ENCODE results near the gene NRIP2.
A peak's percentile ranks its signal among the peaks of the same experiment; 100 is the strongest.

NRIP2 gene

GRCh38 chr12:2804393-2805142, 30.3 kb downstream of the NRIP2 start:
- no peak for DNase-seq

- DNase-seq = no peak
These were observed 31.0 kb downstream of the NRIP2 start for GRCh38 chr12:2803635-2804392.

- no peak for DNase-seq
These were observed 33.6 kb downstream of the NRIP2 start for GRCh38 chr12:2801044-2801783.

DNA sequence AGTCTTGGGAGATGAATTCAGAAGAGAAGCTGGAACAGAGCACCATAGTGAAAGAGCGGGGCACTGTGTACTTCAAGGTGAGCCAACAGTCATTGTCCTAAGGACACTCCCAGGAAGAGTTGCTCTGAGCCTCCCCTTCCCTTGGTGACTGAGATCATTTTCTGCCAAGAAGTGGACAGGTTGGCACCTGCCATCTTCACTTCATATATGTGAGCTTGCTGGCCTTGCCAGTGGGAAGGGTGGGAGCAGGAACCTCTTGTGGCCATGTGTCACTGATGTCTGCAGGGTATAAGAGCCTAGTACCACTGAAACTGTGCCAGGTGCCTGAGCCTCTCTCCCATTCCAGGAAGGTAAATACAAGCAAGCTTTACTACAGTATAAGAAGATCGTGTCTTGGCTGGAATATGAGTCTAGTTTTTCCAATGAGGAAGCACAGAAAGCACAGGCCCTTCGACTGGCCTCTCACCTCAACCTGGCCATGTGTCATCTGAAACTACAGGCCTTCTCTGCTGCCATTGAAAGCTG, 34.7 kb downstream of the NRIP2 start:
- DNase-seq = no peak

GRCh38 chr12:2797721-2798418, 37.0 kb downstream of the NRIP2 start:
- no peak for DNase-seq

DNA sequence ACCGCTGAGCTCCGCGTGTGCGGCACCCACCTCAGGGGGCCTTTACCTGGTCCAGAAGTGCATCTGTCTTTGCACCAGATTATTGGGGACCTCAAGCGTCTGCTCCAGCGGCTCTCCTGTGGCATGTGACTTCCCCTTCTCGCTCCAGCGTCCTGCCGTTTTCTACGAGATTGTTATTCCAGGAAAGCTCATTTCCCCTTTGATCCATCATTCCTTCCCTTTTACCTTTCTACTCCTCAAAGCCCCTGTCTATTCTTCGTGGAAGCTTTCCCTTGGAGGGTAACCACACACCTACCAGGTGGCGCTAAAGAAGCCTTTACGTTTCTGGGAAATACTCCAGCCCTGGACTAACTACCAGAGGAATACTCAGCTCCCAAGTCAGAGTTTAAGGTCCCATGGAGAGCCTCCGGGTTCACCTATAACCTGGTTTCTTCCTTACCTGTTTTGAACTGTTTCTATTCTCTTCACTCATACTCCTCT, 38.6 kb downstream of the NRIP2 start:
- peak; percentile 49 for DNase-seq

- peak; percentile 58 for DNase-seq
These were observed 39.3 kb downstream of the NRIP2 start for GRCh38 chr12:2795291-2796186.

GRCh38 chr12:2794736-2795289, 40.0 kb downstream of the NRIP2 start, which contains the start of gene FKBP4:
FKBP4 (plus strand) TSS chr12:2794970; CDS start chr12:2795140, 170 bp downstream.
- peak; percentile 71 for DNase-seq

- no peak for DNase-seq
These were observed 40.6 kb downstream of the NRIP2 start for GRCh38 chr12:2794191-2794735.

DNA sequence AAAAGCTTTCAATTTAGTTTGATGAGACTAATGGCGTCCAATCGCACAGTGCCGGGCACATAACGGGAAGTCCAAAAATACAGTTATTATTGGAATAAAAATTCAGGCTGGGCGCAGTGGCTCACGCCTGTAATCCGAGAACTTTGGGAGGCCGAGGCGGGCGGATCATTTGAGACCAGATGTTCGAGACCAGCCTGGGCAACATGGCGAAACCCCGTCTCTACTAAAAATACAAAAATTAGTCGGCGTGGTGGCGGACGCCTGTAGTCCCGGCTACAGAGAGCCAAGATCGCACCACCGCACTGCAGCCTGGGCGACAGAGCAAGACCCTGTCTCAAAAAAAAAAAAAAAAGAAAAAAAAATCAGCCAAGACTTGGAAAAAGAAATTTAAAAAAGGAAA, 41.3 kb downstream of the NRIP2 start:
- DNase-seq = no peak

DNA sequence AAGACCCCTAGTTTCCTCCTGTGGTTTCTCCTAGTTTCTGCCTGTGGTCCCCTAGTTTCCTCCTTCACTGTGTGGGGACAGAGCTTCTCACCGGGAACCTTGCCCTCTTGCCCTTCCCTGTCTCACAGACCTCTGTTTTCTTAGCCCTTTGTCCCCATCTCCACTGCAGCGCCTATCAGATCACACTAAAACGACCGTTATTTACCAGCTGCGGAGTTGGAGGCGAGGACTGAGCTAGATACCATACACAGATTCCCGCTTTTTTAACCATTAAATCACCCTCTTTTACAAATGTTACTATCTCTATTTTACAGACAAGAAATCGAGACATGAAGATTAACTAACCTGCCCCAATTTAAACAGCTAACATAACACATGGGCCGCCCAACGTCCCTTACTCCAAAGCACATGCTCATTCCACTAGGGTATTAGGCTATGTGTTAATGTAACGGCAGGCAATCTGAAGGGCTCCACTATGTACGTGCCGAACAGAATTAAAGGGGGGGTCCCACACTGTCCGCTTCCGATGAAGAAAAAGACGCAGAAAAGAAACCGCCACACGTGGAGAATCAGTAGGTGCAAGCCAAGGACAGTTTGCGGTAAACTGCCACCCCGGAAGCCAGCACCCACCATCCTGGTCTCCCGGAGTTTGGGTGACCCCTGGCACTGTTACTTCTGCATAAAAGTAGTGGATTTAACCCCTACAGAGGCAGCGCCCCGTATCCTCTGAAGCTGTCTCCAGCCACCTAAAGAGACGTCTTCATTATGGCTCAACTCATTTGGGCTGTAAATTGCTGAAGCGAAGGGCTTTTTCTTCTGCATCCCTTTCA, 41.9 kb downstream of the NRIP2 start:
- DNase-seq = no peak

DNA sequence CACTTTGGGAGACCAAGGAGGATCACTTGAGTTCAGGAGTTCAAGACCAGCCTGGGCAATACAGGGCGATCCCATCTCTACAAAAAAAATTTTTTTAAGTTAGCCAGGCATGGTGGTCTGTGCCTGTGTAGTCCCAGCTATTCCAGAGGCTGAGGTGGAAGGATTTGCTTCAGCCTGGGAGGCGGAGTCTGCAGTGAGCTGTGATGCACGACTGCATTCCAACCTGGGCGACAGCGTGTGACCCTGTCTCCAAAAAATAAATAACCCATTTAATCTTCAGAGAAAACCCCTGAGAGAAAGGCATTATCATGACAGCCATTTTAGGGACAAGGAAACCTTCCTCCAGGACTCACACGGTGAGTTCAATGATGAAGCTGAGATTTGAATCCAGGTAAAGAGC, 43.7 kb downstream of the NRIP2 start:
- no peak for DNase-seq

GRCh38 chr12:2785017-2785416, 49.8 kb downstream of the NRIP2 start:
- DNase-seq = no peak

- DNase-seq = peak; percentile 71
These were observed 50.8 kb downstream of the NRIP2 start for GRCh38 chr12:2783936-2784600.

- no peak for DNase-seq
These were observed 55.6 kb downstream of the NRIP2 start for GRCh38 chr12:2779281-2779680.

- DNase-seq = no peak
These were observed 58.6 kb downstream of the NRIP2 start for GRCh38 chr12:2776129-2776806.

GRCh38 chr12:2775431-2775830, 59.4 kb downstream of the NRIP2 start:
- DNase-seq = no peak

All from NCI-H1105 treated with DMSO at 0.1 percent for 48 hours (cell line).